Activated T-helper 1 cell treated with anti-CD3 and anti-CD28 coated beads, Interleukin-12 subunit alpha, Interleukin-12 subunit beta, Interleukin-2, Interleukin-4 antibody, amounts not matched to agents 30 ng/mL and 10 ng/mL and 1 ng/mL, durations not matched to agents 14 hours and 24 hours and 36 hours (primary cell): ENCODE results near the gene SEC14L6. TPM values are rescaled to one million over a fixed set of nuclear protein-coding genes. Genes with fewer than 3 reads are reported as not detected.
"Not testable (repeated sequence)": the region's sequence is repeated elsewhere in the genome, so short reads cannot be mapped to it uniquely, and the experiment has no call there.

Experiments
- DNase-seq: peaks from one replicate; pipeline ENCODE4 v3.0.0; 2021; ENCODE audit warnings: low spot score
- H3K27ac Mint-ChIP-seq: one replicate; pipeline ENCODE4 v1.8.0; 2021; ENCODE audit warnings: mild to moderate bottlenecking, mixed read lengths
- H3K27me3 Mint-ChIP-seq: one replicate; pipeline ENCODE4 v1.8.0; 2022; ENCODE audit warnings: mild to moderate bottlenecking, moderate library complexity, mixed read lengths; ENCODE audit not compliant: insufficient read depth
- H3K36me3 Mint-ChIP-seq: one replicate; pipeline ENCODE4 v1.8.0; 2021; ENCODE audit warnings: low read depth, mixed read lengths
- H3K4me1 Mint-ChIP-seq: one replicate; pipeline ENCODE4 v1.8.0; 2021; ENCODE audit warnings: low read depth, mixed read lengths
- H3K4me3 Mint-ChIP-seq: one replicate; pipeline ENCODE4 v1.8.0; 2021; ENCODE audit warnings: mild to moderate bottlenecking, moderate library complexity, mixed read lengths
- H3K9me3 Mint-ChIP-seq: one replicate; pipeline ENCODE4 v1.8.0; 2021; ENCODE audit warnings: mixed read lengths
- intact Hi-C: fragments of 100-400 bp; cut with micrococcal nuclease; formaldehyde crosslinking; loops from one replicate; pipeline ENCODE4 v1.15.1; 2024
- total RNA-seq: library from RNA; stranded (reverse); gene quantifications from 2 replicates; pipeline ENCODE4 v1.2.3, GENCODE V29; 2022

The SEC14L6 gene
- total RNA-seq, 1 donor from 2014 or later = not detected

DNA sequence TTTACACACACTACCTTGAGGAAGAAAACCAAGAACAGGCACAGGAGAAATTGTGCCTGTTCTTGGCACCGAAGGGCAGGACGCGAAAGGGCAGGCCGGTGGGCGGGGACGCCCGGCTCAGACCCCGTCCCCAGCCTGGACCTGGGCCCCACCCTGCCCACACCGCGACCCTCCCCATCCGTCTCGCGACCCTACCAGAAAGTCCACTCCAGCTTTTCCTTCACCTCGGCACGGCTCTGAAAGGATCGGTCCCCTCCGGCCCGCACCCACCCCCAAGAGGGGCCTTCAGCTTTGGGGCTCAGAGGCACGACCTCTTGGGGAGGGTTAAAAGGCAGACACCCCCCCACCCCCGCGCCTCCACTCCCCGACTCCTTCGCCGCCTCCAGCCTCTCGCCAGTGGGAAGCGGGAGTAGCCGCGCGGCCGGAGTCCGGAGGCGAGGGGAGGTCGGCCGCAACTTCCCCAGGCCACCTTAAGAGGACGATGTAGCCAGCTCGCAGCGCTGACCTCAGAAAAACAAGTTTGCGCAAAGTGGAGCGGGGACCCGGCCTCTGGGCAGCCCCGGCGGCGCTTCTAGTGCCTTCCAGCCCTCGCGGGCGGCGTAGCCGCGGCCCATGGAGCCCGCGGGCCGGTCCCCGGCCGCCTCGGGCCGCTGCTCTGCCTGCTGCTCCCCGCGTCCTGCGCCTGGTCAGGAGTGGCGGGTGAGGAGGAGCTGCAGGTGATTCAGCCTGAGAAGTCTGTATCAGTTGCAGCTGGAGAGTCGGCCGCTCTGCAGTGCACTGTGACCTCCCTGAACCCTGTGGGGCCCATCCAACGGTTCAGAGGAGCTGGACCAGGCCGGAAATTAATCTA is 4.4 kb downstream of the SEC14L6 start:
- Mint-ChIP-seq H3K27me3 (peaks cover 31% of the 10 kb centered on the region), H3K4me1 (no peaks in the 10 kb centered on the region), H3K27ac (no peak overlapping the region), H3K9me3 (no peaks in the 10 kb centered on the region), H3K4me3 (no peak overlapping the region), H3K36me3 (no peaks in the 10 kb centered on the region)
- intact Hi-C loops = no loop called here
- DNase-seq = no peak

DNA sequence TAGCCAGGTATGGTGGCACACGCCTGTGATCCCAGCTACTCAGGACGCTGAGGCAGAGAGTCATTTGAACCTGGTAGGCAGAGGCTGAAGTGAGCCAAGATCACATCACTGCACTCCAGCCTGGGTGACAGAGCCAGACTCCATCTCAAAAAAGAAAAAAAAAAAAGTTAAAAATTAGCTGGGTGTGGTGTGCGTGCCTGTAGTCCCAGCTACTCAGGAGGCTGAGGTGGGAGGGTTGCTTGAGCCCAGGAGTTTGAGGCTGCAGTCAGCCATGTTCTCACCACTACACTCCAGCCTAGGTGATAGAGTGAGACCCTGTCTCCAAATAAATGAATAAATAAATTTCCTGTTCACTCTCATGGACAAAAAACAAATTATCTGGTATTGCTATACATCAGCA is 5.0 kb downstream of the SEC14L6 start:
- H3K4me1 Mint-ChIP-seq, intact Hi-C loops, DNase-seq, H3K36me3 Mint-ChIP-seq, H3K9me3 Mint-ChIP-seq, H3K27ac Mint-ChIP-seq, H3K4me3 Mint-ChIP-seq: not testable (repeated sequence)
- H3K27me3 Mint-ChIP-seq = peaks cover 31% of the 10 kb centered on the region

DNA sequence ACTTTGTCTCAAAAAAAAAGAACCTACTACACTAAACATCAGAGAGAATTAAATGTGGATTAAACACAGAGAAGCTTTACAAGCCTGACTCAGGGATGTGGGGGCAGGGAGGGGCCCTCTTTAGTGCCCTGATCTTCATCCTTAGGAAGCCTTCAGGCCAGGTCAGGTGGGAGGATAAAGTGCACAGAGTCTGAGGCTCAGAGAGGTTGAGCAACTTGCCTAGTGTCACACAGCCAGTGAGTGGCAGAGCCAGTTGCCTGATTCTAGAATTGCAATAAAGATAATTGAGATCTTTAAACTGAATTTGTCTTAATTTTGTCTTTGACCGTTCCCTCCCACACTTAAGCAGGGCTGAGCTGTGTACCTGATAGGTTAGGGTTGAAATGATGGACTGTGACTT is 7.2 kb downstream of the SEC14L6 start:
- H3K4me1 Mint-ChIP-seq = peaks cover 5% of the 10 kb centered on the region
- intact Hi-C loops = no loop called here

DNA sequence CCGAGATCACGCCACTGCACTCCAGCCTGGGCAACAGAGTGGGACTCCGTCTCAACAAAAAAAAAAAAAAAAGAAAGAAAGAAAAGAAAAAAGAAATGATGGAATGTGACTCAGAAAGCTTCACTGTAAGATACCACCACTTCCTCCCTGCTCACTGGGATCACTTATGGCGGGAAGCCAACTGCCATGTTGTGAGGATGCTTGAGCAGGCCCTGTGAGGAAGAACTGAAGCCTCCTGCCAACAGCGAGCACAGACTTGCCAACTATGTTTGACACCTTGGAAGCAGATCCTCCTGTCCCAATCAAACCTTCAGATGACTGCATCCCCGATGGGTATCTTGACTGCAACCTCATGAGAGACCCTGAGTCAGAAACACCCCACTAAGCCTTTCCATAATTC is 8.3 kb downstream of the SEC14L6 start:
- no peak for DNase-seq
- Mint-ChIP-seq H3K27ac (no peak overlapping the region), H3K27me3 (peaks cover 25% of the 10 kb centered on the region), H3K4me1 (peaks cover 5% of the 10 kb centered on the region), H3K4me3 (no peak overlapping the region), H3K36me3 (no peaks in the 10 kb centered on the region), H3K9me3 (no peaks in the 10 kb centered on the region)
- intact Hi-C loops = no loop called here

More for the DNA sequence above, 7.2 kb downstream of the SEC14L6 start:
- Mint-ChIP-seq H3K36me3 (no peaks in the 10 kb centered on the region), H3K27ac (no peak overlapping the region), H3K4me3 (no peak overlapping the region), H3K9me3 (no peaks in the 10 kb centered on the region), H3K27me3 (peaks cover 29% of the 10 kb centered on the region)
- DNase-seq = no peak

DNA sequence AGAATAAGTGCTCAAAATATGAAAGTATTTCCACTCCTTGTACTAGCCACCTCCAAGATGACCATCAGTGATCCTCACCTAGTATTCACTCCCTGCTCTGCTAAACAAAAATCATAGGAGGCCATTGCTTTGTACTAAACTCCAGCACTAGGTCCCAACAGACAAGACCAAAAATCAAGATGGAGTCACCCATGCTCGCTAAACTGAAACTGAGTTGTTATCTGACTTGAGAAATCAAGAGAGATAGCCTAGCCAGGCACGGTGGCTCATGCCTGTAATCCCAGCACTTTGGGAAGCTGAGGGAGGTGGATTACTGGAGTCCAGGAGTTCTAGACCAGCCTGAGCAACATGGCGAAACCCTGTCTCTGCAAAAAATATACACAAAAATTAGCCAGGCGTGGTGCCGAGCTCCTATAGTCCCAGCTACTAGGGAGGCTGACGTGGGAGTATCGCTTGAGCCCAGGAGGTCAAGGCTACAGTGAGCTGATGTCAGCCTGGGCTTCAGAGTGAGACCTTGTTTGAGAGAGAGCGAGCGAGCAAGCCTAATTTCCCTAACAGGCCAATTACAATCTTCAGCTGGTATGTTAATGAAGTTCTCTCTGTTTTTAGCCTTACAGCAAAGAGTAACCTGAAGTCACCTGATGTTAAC is 9.3 kb downstream of the SEC14L6 start:
- no peaks in the 10 kb centered on the region for H3K36me3 Mint-ChIP-seq
- no peak overlapping the region for H3K27ac Mint-ChIP-seq
- intact Hi-C loops = no loop called here
- H3K4me1 Mint-ChIP-seq = peaks cover 5% of the 10 kb centered on the region
- peaks cover 17% of the 10 kb centered on the region for H3K27me3 Mint-ChIP-seq
- no peak for DNase-seq
- H3K4me3 Mint-ChIP-seq = no peak overlapping the region
- H3K9me3 Mint-ChIP-seq = no peaks in the 10 kb centered on the region

DNA sequence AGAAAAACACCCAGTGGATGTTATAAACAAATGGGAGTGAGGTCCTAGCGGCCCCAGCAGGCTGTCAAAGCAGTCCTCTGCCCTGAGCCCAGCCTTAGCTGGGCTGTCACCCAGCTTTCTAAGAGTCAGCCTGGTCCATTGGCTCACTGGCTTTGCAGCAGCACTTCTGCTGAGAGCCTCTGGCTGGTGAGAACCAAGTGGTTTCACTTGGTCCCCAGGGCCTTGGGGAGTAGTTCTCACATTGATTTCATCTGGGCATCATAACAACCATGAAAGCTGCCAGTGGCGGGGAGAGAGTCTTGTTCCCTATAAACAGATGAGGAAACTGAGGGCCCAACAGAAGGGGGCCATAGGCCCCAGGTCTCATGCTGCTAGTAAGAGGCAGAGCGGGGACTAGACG is 11.4 kb downstream of the SEC14L6 start:
- DNase-seq = no peak
- no peak overlapping the region for H3K4me3 Mint-ChIP-seq
- peaks cover 5% of the 10 kb centered on the region for H3K4me1 Mint-ChIP-seq
- no peak overlapping the region for H3K27ac Mint-ChIP-seq
- H3K9me3 Mint-ChIP-seq = no peaks in the 10 kb centered on the region
- H3K36me3 Mint-ChIP-seq = no peaks in the 10 kb centered on the region
- intact Hi-C loops = no loop called here
- peaks cover 4% of the 10 kb centered on the region for H3K27me3 Mint-ChIP-seq

DNA sequence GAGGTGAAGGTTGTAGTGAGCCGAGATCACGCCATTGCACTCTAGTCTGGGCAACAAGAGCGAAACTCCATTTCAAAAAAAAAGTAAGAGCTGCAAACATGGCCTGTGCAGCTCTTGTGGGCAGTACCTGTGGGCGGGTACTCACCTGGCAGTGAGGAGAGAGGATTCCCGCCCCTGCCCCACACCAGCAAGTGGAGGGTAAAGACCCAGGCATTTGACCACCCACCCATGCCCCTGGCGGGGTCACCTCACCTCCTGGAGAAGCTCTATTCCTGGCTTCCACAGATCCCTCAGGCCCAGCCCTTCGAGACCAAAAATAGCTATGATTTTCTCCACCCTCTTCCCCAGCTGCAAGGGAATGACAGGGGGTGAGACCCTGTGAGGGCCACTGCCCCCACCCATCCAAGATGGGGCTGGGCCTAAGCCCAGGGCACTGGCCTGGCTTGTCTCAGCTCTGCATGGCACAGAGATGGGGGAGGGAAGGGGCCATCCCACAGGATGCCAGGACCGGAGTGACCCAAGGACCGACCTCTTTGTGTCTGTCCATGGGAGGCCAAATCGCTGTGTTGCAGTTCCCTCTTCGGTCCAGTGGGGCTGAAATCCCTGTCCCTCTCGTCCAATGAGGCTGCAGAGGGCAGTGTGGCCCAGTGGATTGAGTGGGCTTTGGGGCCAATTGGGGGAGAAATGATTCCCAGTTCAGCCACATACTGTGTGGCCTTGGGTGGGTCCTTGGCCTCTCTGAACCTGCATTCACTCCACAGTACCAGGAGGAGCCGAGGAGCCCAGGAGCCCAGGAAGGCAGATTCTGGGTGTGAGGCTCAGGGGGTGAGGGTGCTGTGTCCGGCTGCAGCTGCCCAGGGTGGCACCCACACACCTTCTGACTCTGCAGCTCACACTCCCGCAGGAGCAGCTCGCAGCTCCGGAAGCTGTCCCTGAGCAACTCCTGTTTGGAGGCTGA is 14.6 kb downstream of the SEC14L6 start:
- peaks cover 5% of the 10 kb centered on the region for H3K4me1 Mint-ChIP-seq
- no peak overlapping the region for H3K4me3 Mint-ChIP-seq

DNA sequence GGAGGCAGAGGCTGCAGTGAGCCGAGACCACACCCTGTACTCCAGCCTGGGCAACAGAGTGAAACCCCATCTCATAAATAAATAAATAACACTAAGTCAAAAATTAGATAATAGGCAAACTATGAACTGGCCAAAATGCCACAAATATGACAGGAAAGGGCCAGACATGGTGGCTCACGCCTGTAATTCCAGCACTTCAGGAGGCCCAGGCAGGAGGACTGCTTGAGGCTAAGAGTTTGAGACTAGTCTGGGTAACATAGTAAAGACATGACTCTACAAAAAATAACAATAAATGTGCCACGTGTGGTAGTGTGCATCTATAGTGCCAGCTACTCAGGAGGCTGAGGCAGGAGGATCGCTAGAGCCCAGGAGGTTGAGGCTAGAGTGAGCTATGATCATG is 19.9 kb downstream of the SEC14L6 start:
- no peaks in the 10 kb centered on the region for H3K9me3 Mint-ChIP-seq
- DNase-seq = no peak
- no peak overlapping the region for H3K27ac Mint-ChIP-seq
- H3K4me3 Mint-ChIP-seq = no peak overlapping the region
- H3K4me1 Mint-ChIP-seq = no peaks in the 10 kb centered on the region
- H3K36me3 Mint-ChIP-seq = no peaks in the 10 kb centered on the region
- intact Hi-C loops = no loop called here
- peaks cover 9% of the 10 kb centered on the region for H3K27me3 Mint-ChIP-seq

More for the DNA sequence above, 14.6 kb downstream of the SEC14L6 start:
- H3K27ac Mint-ChIP-seq = no peak overlapping the region
- intact Hi-C loops = no loop called here
- no peak for DNase-seq
- H3K36me3 Mint-ChIP-seq = no peaks in the 10 kb centered on the region
- H3K27me3 Mint-ChIP-seq = no peaks in the 10 kb centered on the region
- no peaks in the 10 kb centered on the region for H3K9me3 Mint-ChIP-seq

DNA sequence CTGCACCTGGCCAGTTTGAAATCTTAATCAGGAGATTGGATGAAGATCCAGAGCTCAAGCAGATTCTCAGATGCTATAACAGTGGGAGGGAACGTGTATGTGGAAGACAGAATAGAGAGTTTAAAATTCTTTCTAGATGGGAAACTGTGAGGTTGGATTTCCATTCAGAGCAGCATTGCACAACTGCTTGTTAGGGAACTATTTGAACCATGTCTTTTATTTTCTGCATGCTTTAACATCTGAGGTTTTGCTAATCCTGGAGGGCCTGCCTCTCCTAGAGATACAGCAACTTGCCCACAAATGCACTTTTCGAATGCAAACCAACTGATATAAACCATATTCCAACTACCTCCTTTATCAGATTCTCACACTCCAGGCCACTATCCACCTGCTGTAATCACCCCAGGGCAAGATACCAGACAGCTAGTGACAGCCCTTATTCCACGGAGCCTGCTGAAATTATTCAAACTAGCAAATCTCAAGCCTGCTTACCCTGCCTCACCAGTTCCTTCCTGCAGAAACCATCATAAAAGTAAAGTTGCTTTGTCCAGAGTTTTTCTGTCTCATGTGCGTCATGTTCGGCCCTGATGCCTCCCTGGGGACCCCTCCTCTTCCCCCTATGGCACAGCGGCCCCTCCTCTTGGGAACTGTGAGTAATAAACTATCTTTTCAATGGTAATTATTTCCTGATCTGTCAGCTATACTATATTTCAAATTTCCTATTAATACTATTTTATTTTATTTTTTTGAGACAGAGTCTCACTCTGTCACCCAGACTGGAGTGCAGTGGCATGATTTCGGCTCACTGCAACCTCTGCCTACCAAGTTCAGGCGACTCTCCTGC is 22.7 kb downstream of the SEC14L6 start:
- Mint-ChIP-seq H3K36me3 (no peaks in the 10 kb centered on the region), H3K4me1 (no peaks in the 10 kb centered on the region), H3K4me3 (no peak overlapping the region), H3K27me3 (peaks cover 11% of the 10 kb centered on the region), H3K9me3 (no peaks in the 10 kb centered on the region), H3K27ac (no peak overlapping the region)
- DNase-seq = no peak
- intact Hi-C loops = no loop called here

DNA sequence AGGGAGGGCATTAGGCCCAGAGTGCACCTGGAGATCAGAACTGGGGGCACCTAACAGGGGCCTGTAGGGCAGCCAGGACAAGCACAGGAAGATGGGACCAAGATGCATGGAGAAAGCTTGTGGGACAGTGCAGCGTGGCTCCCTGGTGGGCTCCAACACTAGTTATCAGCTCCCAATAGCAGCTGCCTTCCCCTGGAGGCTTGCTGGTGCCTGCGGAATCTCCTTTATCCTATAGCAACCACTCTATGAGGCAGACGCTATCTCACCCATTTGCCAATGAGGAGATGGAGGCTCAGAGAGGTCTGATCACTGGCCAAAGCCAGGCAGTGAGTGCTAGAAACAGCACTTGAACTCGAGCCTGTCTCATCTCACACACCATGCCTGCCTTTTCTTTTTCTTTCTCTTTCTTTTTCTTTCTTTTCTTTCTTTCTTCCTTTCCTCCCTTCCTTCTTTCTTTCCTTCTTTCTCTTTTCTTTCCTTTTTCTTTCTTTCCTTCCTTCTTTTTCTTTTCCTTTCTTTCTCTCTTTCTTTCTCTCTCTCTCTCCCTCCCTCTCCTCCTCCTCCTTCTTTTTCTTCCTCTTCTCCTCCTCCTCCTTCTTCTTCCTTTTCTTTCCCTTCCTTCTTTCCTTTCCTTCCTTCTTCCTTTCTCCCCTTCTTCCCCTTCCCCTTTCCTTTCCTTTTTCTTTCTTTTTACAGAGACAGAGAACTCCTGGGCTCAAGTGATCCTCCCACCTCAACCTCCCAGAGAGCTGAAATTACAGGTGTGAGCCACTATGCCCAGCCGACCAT is 25.0 kb downstream of the SEC14L6 start:
- DNase-seq = no peak
- no peak overlapping the region for H3K4me3 Mint-ChIP-seq
- H3K27me3 Mint-ChIP-seq = peaks cover 13% of the 10 kb centered on the region
- no peaks in the 10 kb centered on the region for H3K4me1 Mint-ChIP-seq
- intact Hi-C loops = no loop called here
- H3K36me3 Mint-ChIP-seq = no peaks in the 10 kb centered on the region
- no peaks in the 10 kb centered on the region for H3K9me3 Mint-ChIP-seq
- no peak overlapping the region for H3K27ac Mint-ChIP-seq

DNA sequence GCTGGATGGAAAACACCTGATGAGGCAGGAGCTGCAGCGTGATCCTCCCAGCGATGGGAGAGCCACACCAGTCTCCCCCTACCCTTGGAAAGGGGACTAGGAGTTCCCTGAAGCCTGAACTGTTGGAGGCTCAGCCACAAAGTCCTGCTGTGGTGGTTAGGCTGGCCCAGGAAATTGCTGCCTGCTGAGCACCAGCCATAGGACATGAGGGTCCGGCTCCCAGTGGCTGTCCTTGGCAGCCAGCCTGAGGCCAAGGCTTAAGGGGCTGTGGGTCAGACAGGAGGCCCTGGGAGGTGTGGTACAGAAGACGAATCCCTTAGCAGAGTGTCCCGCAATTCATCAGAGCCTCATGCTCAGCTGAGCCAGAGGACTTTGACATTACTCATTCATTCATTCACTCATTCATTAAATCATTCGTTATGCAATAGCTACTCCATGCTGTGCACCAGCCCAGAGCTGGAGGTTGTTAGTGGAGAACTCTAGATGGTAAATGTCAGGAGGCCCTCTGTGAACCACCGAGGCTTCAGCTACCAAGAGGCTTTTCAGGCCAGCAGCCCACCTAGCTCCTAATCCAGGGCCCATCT is 26.6 kb downstream of the SEC14L6 start:
- H3K4me3 Mint-ChIP-seq = no peak overlapping the region
- peaks cover 8% of the 10 kb centered on the region for H3K27me3 Mint-ChIP-seq
- intact Hi-C loops = no loop called here
- H3K36me3 Mint-ChIP-seq = no peaks in the 10 kb centered on the region
- H3K27ac Mint-ChIP-seq = no peak overlapping the region
- no peaks in the 10 kb centered on the region for H3K9me3 Mint-ChIP-seq
- H3K4me1 Mint-ChIP-seq = no peaks in the 10 kb centered on the region
- DNase-seq = no peak
